ENCODE results near the gene MS4A12.

DNA sequence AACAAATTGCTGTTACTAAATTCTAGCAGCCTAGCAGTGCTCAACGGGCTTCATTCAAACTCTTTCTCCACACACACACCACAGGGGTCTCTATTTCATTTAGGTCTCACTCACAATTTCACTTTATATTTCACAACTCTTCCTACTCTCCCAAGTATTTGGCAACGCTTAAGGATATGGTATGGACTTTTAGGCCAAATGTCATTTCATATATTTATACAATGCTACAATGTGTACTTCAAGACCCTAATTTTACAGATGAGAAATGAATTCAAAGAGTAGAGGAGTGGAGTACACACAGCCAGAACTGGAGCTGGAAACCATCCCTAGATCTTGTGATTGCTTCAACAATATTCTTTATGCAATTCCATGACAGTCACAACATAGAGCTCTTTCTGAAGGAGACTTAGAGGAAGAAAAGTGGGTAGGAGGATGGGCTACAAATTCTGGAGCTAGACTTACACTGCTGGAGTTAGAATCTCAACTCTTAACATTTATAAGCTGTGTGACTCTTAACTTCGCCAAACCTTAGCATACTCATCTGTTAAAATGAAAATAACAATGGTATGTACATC lies 20.2 kb downstream of the MS4A12 start:
- TF ChIP-seq EZH2phosphoT487 (IDR thresholded peaks at IDR 0.05; ENCODE audit: insufficient read depth, low read depth): no peak
- TF ChIP-seq EZH2 (IDR thresholded peaks at IDR 0.05; ENCODE audit: insufficient read depth, poor library complexity, severe bottlenecking): no peak

Measured in GM23248 (cell line).